Panc1 (cell line): Measurements from ENCODE around the gene SPHKAP. TPM values are rescaled to one million over a fixed set of nuclear protein-coding genes. Genes with fewer than 3 reads are reported as not detected.

Experiments
- ATAC-seq: fragments of 200-7000 bp; cut with Tn5 transposase; 2 replicates; pipeline ENCODE4 v1.9.1; 2020; ENCODE audit warnings: mild to moderate bottlenecking, moderate library complexity
- BruUV-seq: library from RNA; stranded (reverse); fragments of 400-500 nt; replicated peaks from 2 replicates; lab custom pipeline; 2021; lab: Mats Ljungman, UMichigan
- CTCF ChIA-PET: fragments of 300-600 bp; sonication (Branson Sonifier 250); formaldehyde crosslinking; loops from one replicate; lab custom pipeline; 2022; ENCODE audit warnings: antibody characterized with exemption; lab: Charles Lee
- POLR2A ChIA-PET: fragments of 300-600 bp; sonication (Branson Sonifier 250); formaldehyde crosslinking; loops from one replicate; lab custom pipeline; 2022; ENCODE audit warnings: antibody characterized with exemption; lab: Charles Lee
- DNase-seq: peaks from one replicate; pipeline ENCODE4 v3.0.0-alpha.2; 2010; ENCODE audit warnings: low read depth, low spot score
- H3K27ac ChIP-seq: 2 replicates; pipeline ENCODE4 v1.5.1; 2011; ENCODE audit warnings: mild to moderate bottlenecking, low read length, inconsistent platforms
- H3K27me3 ChIP-seq: fragments of 200-500 bp; sonication (Bioruptor generic); 2 replicates; pipeline ENCODE4 v1.6.0; 2014; ENCODE audit warnings: low read length, inconsistent platforms; ENCODE audit not compliant: control insufficient read depth, insufficient read depth
- H3K36me3 ChIP-seq: fragments of 200-500 bp; sonication (Bioruptor generic); 2 replicates; pipeline ENCODE4 v1.5.1; 2014; ENCODE audit warnings: inconsistent platforms, mild to moderate bottlenecking, low read length, moderate library complexity; ENCODE audit not compliant: control insufficient read depth, insufficient read depth
- H3K4me1 ChIP-seq: 2 replicates; pipeline ENCODE4 v1.5.1; 2011; ENCODE audit warnings: inconsistent platforms, mild to moderate bottlenecking, low read length, moderate library complexity; ENCODE audit not compliant: control insufficient read depth, insufficient read depth
- H3K4me3 ChIP-seq, 2 experiments: 2 replicates each; pipeline ENCODE4 v1.5.1; 2011 to 2012; ENCODE audit warnings: low read depth in 2 of 2, low read length in 2 of 2, mild to moderate bottlenecking in 2 of 2, inconsistent platforms in 1 of 2, moderate library complexity in 1 of 2
- H3K9me3 ChIP-seq: fragments of 200-500 bp; sonication (Bioruptor generic); 2 replicates; pipeline ENCODE4 v1.5.1; 2014; ENCODE audit warnings: low read depth, mild to moderate bottlenecking, inconsistent platforms, low read length, moderate library complexity; ENCODE audit not compliant: control insufficient read depth, insufficient read depth
- CTCF ChIP-seq: fragments of 450-650 bp; IDR thresholded peaks from 2 replicates; pipeline ENCODE4 v1.5.1; 2017; ENCODE audit warnings: mild to moderate bottlenecking
- POLR2AphosphoS5 ChIP-seq: IDR thresholded peaks from 2 replicates; pipeline ENCODE4 v1.6.1; 2012; ENCODE audit warnings: mild to moderate bottlenecking, low read depth, low read length, moderate library complexity
- REST ChIP-seq, 2 experiments: IDR thresholded peaks; 2 replicates each; pipeline ENCODE4 v1.6.1; 2011 to 2012; ENCODE audit warnings: low read depth in 2 of 2, control low read depth in 1 of 2, low read length in 1 of 2, mild to moderate bottlenecking in 1 of 2, moderate library complexity in 1 of 2; ENCODE audit not compliant: insufficient read depth in 1 of 2
- SIN3A ChIP-seq: IDR thresholded peaks from 2 replicates; pipeline ENCODE4 v1.6.1; 2012; ENCODE audit warnings: low read depth, mild to moderate bottlenecking, low read length, moderate library complexity, borderline replicate concordance; ENCODE audit not compliant: insufficient read depth
- TCF7L2 ChIP-seq: IDR thresholded peaks from 2 replicates; pipeline ENCODE4 v1.6.1; 2011; ENCODE audit warnings: mild to moderate bottlenecking, low read depth, low read length, inconsistent platforms
- in situ Hi-C: cut with HindIII; loops from 2 replicates; pipeline ENCODE4 v1.10.0; 2016; ENCODE audit warnings: low sequenced_read_pairs, low pct_unique_long_range_greater_than_20kb
- intact Hi-C: fragments of 100-400 bp; cut with micrococcal nuclease; formaldehyde crosslinking; loops from one replicate; pipeline ENCODE4 v1.10.0; 2022; ENCODE audit not compliant: unreplicated experiment
- total RNA-seq: library from RNA; stranded (reverse); gene quantifications from one replicate; pipeline ENCODE4 v1.2.1, GENCODE V29; 2021; ENCODE audit not compliant: unreplicated experiment

Gene SPHKAP
- total RNA-seq, 1 experiment from 2014 or later, result not detected

- intact Hi-C loops (no loop called here), in situ Hi-C loops (no loop called here)
- H3K27me3 ChIP-seq, result no peaks in the 10 kb centered on the region
- TF ChIP-seq POLR2AphosphoS5 (no peak), SIN3A (no peak), CTCF (no peak)
- BruUV-seq, result no TSS peak
- no peak overlapping the region for H3K27ac ChIP-seq
- DNase-seq (no peak), ATAC-seq (no peak)
- ChIA-PET POLR2A (no interaction called here), CTCF (no interaction called here)
- H3K4me3 ChIP-seq, result no peak overlapping the region
- H3K9me3 ChIP-seq, result no peaks in the 10 kb centered on the region
- no peaks in the 10 kb centered on the region for H3K36me3 ChIP-seq
- H3K4me1 ChIP-seq, result no peaks in the 10 kb centered on the region
Measured at GRCh38 chr2:228066126-228066798, 115.2 kb downstream of the SPHKAP start.

- CTCF ChIA-PET, result no interaction called here
Measured at GRCh38 chr2:228065686-228066085, 115.8 kb downstream of the SPHKAP start.

More at GRCh38 chr2:228065686-228066085, 115.8 kb downstream of the SPHKAP start:
- H3K4me1 ChIP-seq, result no peaks in the 10 kb centered on the region
- no peaks in the 10 kb centered on the region for H3K9me3 ChIP-seq
- no peak overlapping the region for H3K27ac ChIP-seq
- H3K27me3 ChIP-seq, result no peaks in the 10 kb centered on the region
- no TSS peak for BruUV-seq
- no peaks in the 10 kb centered on the region for H3K36me3 ChIP-seq
- DNase-seq, result no peak
- POLR2A ChIA-PET, result no interaction called here
- H3K4me3 ChIP-seq, result no peak overlapping the region
- no peak for TF ChIP-seq SIN3A
- no peak for TF ChIP-seq TCF7L2
- no peak for TF ChIP-seq CTCF
- no peak for TF ChIP-seq REST (IDR thresholded peaks at IDR 0.05; ENCODE audit: insufficient read depth in 1 of 2, low read depth in 2 of 2, low read length in 1 of 2)
- no peak for TF ChIP-seq POLR2AphosphoS5
- intact Hi-C loops, result no loop called here
- no peak for ATAC-seq
- in situ Hi-C loops, result no loop called here
